ENCODE data around the gene CSNK1G2. TPM values are rescaled to one million over a fixed set of nuclear protein-coding genes. Genes with fewer than 3 reads are reported as not detected.

CSNK1G2 gene
- total and polyA plus RNA-seq, 2 experiments from 2014 or later = 39.6 to 147 TPM

DNA sequence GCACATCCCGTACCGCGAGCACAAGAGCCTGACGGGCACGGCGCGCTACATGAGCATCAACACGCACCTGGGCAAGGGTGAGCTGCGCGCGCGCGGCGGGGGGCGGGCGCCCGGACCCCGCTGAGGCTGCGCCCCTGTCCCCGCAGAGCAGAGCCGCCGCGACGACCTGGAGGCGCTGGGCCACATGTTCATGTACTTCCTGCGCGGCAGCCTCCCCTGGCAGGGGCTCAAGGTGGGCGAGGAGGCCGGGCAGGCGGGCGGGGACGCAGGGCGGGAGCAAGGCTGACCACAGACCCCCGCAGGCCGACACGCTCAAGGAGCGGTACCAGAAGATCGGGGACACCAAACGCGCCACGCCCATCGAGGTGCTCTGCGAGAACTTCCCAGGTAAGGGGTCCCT, 38.0 kb downstream of the CSNK1G2 start:
- Histone ChIP-seq H3K36me3 (ENCODE audit: insufficient read depth) (no peaks in the 10 kb centered on the region), H3K4me2 (no peak overlapping the region), H3K4me3 (no peak overlapping the region), H3K27ac (ENCODE audit: low read depth) (no peak overlapping the region), H3F3A (replicated peaks; ENCODE audit: low read depth) (0 out of 2 replicates have a peak, but pooled peaks cover 3% of the 10 kb centered on the region), H4K20me1 (replicated peaks; ENCODE audit: insufficient read depth) (peaks cover 5% of the 10 kb centered on the region), H2AFZ (no peak overlapping the region), H3K79me2 (replicated peaks; ENCODE audit: insufficient read depth) (peaks cover 17% of the 10 kb centered on the region), H3K27me3 (ENCODE audit: insufficient read depth) (no peaks in the 10 kb centered on the region), H3K9me2 (ENCODE audit: insufficient read depth) (no peaks in the 10 kb centered on the region), H3K4me1 (ENCODE audit: insufficient read depth) (no peaks in the 10 kb centered on the region)
- no peaks in the 10 kb centered on the region for H3K9me3 Mint-ChIP-seq
- no peak for DNase-seq (ENCODE audit: low spot score)
- H3K27me3 Mint-ChIP-seq (ENCODE audit: insufficient read depth, low read depth, poor library complexity) = peaks cover 4% of the 10 kb centered on the region
- no peaks in the 10 kb centered on the region for H3K4me1 Mint-ChIP-seq
- TF ChIP-seq, protein P1, sequence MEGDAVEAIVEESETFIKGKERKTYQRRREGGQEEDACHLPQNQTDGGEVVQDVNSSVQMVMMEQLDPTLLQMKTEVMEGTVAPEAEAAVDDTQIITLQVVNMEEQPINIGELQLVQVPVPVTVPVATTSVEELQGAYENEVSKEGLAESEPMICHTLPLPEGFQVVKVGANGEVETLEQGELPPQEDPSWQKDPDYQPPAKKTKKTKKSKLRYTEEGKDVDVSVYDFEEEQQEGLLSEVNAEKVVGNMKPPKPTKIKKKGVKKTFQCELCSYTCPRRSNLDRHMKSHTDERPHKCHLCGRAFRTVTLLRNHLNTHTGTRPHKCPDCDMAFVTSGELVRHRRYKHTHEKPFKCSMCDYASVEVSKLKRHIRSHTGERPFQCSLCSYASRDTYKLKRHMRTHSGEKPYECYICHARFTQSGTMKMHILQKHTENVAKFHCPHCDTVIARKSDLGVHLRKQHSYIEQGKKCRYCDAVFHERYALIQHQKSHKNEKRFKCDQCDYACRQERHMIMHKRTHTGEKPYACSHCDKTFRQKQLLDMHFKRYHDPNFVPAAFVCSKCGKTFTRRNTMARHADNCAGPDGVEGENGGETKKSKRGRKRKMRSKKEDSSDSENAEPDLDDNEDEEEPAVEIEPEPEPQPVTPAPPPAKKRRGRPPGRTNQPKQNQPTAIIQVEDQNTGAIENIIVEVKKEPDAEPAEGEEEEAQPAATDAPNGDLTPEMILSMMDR (conservative IDR thresholded peaks at IDR 0.05; ENCODE audit: low read depth in 2 of 2) = no peak
- TF ChIP-seq, protein P2, sequence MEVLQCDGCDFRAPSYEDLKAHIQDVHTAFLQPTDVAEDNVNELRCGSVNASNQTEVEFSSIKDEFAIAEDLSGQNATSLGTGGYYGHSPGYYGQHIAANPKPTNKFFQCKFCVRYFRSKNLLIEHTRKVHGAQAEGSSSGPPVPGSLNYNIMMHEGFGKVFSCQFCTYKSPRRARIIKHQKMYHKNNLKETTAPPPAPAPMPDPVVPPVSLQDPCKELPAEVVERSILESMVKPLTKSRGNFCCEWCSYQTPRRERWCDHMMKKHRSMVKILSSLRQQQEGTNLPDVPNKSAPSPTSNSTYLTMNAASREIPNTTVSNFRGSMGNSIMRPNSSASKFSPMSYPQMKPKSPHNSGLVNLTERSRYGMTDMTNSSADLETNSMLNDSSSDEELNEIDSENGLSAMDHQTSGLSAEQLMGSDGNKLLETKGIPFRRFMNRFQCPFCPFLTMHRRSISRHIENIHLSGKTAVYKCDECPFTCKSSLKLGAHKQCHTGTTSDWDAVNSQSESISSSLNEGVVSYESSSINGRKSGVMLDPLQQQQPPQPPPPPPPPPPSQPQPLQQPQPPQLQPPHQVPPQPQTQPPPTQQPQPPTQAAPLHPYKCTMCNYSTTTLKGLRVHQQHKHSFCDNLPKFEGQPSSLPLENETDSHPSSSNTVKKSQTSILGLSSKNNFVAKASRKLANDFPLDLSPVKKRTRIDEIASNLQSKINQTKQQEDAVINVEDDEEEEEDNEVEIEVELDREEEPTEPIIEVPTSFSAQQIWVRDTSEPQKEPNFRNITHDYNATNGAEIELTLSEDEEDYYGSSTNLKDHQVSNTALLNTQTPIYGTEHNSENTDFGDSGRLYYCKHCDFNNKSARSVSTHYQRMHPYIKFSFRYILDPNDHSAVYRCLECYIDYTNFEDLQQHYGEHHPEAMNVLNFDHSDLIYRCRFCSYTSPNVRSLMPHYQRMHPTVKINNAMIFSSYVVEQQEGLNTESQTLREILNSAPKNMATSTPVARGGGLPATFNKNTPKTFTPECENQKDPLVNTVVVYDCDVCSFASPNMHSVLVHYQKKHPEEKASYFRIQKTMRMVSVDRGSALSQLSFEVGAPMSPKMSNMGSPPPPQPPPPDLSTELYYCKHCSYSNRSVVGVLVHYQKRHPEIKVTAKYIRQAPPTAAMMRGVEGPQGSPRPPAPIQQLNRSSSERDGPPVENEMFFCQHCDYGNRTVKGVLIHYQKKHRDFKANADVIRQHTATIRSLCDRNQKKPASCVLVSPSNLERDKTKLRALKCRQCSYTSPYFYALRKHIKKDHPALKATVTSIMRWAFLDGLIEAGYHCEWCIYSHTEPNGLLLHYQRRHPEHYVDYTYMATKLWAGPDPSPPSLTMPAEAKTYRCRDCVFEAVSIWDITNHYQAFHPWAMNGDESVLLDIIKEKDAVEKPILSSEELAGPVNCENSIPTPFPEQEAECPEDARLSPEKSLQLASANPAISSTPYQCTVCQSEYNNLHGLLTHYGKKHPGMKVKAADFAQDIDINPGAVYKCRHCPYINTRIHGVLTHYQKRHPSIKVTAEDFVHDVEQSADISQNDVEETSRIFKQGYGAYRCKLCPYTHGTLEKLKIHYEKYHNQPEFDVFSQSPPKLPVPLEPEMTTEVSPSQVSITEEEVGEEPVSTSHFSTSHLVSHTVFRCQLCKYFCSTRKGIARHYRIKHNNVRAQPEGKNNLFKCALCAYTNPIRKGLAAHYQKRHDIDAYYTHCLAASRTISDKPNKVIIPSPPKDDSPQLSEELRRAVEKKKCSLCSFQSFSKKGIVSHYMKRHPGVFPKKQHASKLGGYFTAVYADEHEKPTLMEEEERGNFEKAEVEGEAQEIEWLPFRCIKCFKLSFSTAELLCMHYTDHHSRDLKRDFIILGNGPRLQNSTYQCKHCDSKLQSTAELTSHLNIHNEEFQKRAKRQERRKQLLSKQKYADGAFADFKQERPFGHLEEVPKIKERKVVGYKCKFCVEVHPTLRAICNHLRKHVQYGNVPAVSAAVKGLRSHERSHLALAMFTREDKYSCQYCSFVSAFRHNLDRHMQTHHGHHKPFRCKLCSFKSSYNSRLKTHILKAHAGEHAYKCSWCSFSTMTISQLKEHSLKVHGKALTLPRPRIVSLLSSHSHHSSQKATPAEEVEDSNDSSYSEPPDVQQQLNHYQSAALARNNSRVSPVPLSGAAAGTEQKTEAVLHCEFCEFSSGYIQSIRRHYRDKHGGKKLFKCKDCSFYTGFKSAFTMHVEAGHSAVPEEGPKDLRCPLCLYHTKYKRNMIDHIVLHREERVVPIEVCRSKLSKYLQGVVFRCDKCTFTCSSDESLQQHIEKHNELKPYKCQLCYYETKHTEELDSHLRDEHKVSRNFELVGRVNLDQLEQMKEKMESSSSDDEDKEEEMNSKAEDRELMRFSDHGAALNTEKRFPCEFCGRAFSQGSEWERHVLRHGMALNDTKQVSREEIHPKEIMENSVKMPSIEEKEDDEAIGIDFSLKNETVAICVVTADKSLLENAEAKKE (CRISPR knock-in tag; IDR thresholded peaks at IDR 0.05) = no peak
- TF ChIP-seq ZNF331 (CRISPR knock-in tag; IDR thresholded peaks at IDR 0.05; ENCODE audit: low read depth) = no peak
- TF ChIP-seq, protein P3, sequence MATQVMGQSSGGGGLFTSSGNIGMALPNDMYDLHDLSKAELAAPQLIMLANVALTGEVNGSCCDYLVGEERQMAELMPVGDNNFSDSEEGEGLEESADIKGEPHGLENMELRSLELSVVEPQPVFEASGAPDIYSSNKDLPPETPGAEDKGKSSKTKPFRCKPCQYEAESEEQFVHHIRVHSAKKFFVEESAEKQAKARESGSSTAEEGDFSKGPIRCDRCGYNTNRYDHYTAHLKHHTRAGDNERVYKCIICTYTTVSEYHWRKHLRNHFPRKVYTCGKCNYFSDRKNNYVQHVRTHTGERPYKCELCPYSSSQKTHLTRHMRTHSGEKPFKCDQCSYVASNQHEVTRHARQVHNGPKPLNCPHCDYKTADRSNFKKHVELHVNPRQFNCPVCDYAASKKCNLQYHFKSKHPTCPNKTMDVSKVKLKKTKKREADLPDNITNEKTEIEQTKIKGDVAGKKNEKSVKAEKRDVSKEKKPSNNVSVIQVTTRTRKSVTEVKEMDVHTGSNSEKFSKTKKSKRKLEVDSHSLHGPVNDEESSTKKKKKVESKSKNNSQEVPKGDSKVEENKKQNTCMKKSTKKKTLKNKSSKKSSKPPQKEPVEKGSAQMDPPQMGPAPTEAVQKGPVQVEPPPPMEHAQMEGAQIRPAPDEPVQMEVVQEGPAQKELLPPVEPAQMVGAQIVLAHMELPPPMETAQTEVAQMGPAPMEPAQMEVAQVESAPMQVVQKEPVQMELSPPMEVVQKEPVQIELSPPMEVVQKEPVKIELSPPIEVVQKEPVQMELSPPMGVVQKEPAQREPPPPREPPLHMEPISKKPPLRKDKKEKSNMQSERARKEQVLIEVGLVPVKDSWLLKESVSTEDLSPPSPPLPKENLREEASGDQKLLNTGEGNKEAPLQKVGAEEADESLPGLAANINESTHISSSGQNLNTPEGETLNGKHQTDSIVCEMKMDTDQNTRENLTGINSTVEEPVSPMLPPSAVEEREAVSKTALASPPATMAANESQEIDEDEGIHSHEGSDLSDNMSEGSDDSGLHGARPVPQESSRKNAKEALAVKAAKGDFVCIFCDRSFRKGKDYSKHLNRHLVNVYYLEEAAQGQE (IDR thresholded peaks at IDR 0.05; ENCODE audit: unreplicated experiment) = no peak
- ATAC-seq = no peak
- peaks cover 34% of the 10 kb centered on the region for H3K36me3 Mint-ChIP-seq (ENCODE audit: low read depth)
- no peak overlapping the region for H3K27ac Mint-ChIP-seq
- H3K4me3 Mint-ChIP-seq = no peak overlapping the region

All from GM23338 (cell line).